Measurements from ENCODE around the gene SPATA18.
A peak's percentile ranks its signal among the peaks of the same experiment; 100 is the strongest.

The SPATA18 gene

DNA sequence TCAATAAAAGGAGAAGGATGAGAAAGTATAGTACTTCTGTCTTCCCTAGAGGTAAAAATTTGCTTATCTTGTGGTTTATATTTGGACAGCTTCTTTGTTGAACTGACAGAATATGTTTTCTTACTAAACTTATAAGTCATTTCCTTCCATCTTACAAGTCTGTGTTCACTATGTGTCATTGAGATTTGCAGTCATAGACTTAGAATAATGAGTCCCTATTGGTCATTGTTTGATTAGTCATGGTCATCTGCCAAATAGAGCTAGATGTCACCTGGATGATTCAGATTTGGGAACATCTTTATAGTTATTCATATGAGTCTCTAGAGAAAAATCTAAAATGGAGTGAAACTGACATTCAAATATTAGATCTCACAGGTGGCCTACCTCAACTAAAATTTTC is 51.5 kb downstream of the SPATA18 start:
- Histone ChIP-seq H3K4me3 (replicated peaks; ENCODE audit: insufficient read depth, low read length) (no peak overlapping the region), H3K27me3 (ENCODE audit: insufficient read depth, poor library complexity, severe bottlenecking) (no peaks in the 10 kb centered on the region), H3K27ac (replicated peaks) (no peak overlapping the region)
- no peak for TF ChIP-seq SPI1 (IDR thresholded peaks at IDR 0.05; ENCODE audit: borderline replicate concordance, low read depth)
- no peak for TF ChIP-seq REST (IDR thresholded peaks at IDR 0.05; ENCODE audit: insufficient replicate concordance, low read depth)
- no peak for TF ChIP-seq POLR2AphosphoS5 (IDR thresholded peaks at IDR 0.05; ENCODE audit: low read depth)
- TF ChIP-seq, protein P1, sequence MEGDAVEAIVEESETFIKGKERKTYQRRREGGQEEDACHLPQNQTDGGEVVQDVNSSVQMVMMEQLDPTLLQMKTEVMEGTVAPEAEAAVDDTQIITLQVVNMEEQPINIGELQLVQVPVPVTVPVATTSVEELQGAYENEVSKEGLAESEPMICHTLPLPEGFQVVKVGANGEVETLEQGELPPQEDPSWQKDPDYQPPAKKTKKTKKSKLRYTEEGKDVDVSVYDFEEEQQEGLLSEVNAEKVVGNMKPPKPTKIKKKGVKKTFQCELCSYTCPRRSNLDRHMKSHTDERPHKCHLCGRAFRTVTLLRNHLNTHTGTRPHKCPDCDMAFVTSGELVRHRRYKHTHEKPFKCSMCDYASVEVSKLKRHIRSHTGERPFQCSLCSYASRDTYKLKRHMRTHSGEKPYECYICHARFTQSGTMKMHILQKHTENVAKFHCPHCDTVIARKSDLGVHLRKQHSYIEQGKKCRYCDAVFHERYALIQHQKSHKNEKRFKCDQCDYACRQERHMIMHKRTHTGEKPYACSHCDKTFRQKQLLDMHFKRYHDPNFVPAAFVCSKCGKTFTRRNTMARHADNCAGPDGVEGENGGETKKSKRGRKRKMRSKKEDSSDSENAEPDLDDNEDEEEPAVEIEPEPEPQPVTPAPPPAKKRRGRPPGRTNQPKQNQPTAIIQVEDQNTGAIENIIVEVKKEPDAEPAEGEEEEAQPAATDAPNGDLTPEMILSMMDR (IDR thresholded peaks at IDR 0.05; ENCODE audit: insufficient read depth, low read length) = no peak
- no peak for TF ChIP-seq GABPA (IDR thresholded peaks at IDR 0.05; ENCODE audit: low read depth)
- DNase-seq (ENCODE audit: low read depth in 1 of 2, low spot score in 1 of 2) = no peak

GRCh38 chr4:52103319-52103718 is 52.2 kb downstream of the SPATA18 start:
- Histone ChIP-seq H3K27me3 (ENCODE audit: insufficient read depth, poor library complexity, severe bottlenecking) (no peaks in the 10 kb centered on the region), H3K4me3 (replicated peaks; ENCODE audit: insufficient read depth, low read length) (no peak overlapping the region), H3K27ac (replicated peaks) (no peak overlapping the region)
- peak in 1 of 2 experiments; percentile 1 for DNase-seq (ENCODE audit: low read depth in 1 of 2, low spot score in 1 of 2)
- no peak for TF ChIP-seq GABPA (IDR thresholded peaks at IDR 0.05; ENCODE audit: low read depth)
- TF ChIP-seq, protein P1 (IDR thresholded peaks at IDR 0.05; ENCODE audit: insufficient read depth, low read length) = no peak
- TF ChIP-seq SPI1 (IDR thresholded peaks at IDR 0.05; ENCODE audit: borderline replicate concordance, low read depth) = no peak
- TF ChIP-seq REST (IDR thresholded peaks at IDR 0.05; ENCODE audit: insufficient replicate concordance, low read depth) = no peak
- no peak for TF ChIP-seq POLR2AphosphoS5 (IDR thresholded peaks at IDR 0.05; ENCODE audit: low read depth)

- Histone ChIP-seq H3K4me3 (replicated peaks; ENCODE audit: insufficient read depth, low read length) (no peak overlapping the region), H3K27me3 (ENCODE audit: insufficient read depth, poor library complexity, severe bottlenecking) (no peaks in the 10 kb centered on the region), H3K27ac (replicated peaks) (no peak overlapping the region)
- DNase-seq (ENCODE audit: low read depth in 1 of 2, low spot score in 1 of 2) = no peak
- TF ChIP-seq SPI1 (IDR thresholded peaks at IDR 0.05; ENCODE audit: borderline replicate concordance, low read depth) = no peak
- TF ChIP-seq, protein P1 (IDR thresholded peaks at IDR 0.05; ENCODE audit: insufficient read depth, low read length) = no peak
- no peak for TF ChIP-seq GABPA (IDR thresholded peaks at IDR 0.05; ENCODE audit: low read depth)
- no peak for TF ChIP-seq POLR2AphosphoS5 (IDR thresholded peaks at IDR 0.05; ENCODE audit: low read depth)
- TF ChIP-seq REST (IDR thresholded peaks at IDR 0.05; ENCODE audit: insufficient replicate concordance, low read depth) = no peak
These were observed 54.2 kb downstream of the SPATA18 start for GRCh38 chr4:52105276-52105675.

Measured in HL-60 (cell line).